K562 (cell line): ENCODE measurements around the gene SKAP1. TPM values are rescaled to one million over a fixed set of nuclear protein-coding genes. Genes with fewer than 3 reads are reported as not detected.

Experiments
- ARID1B ChIP-seq: fragments of 450-650 bp; IDR thresholded peaks from 2 replicates; pipeline ENCODE4 v1.6.1; 2016; ENCODE audit warnings: antibody characterized with exemption, mild to moderate bottlenecking, inconsistent platforms
- CCAR2 ChIP-seq: fragments of 200-400 bp; formaldehyde crosslinking; IDR thresholded peaks from 2 replicates; pipeline ENCODE4 v1.6.1; 2017; ENCODE audit warnings: mild to moderate bottlenecking, low read depth, low read length
- EHMT2 ChIP-seq: fragments of 450-650 bp; IDR thresholded peaks from 2 replicates; pipeline ENCODE4 v1.6.1; 2018; ENCODE audit warnings: antibody characterized with exemption
- ETV6 ChIP-seq, 3 experiments: fragments of 150-350 bp in 1 of 3; sonication (generic) in 1 of 3; formaldehyde crosslinking in 1 of 3; IDR thresholded peaks; 2 replicates each; pipeline versions ENCODE4 v1.6.1 to v1.8.0; 2014 to 2022; ENCODE audit warnings: borderline replicate concordance in 2 of 3, low read depth in 2 of 3, antibody characterized with exemption in 1 of 3, low read length in 1 of 3, mild to moderate bottlenecking in 1 of 3, missing genetic modification reagents in 1 of 3
- HOMEZ ChIP-seq: fragments of 250-450 bp; sonication (Bioruptor Pico); IDR thresholded peaks from 2 replicates; pipeline ENCODE4 v1.4.0; 2020; ENCODE audit warnings: mild to moderate bottlenecking, moderate library complexity
- ILF3 ChIP-seq: fragments of 450-650 bp; IDR thresholded peaks from 2 replicates; pipeline ENCODE4 v1.6.1; 2018; ENCODE audit warnings: antibody characterized with exemption, mild to moderate bottlenecking, moderate library complexity, borderline replicate concordance
- IRF1 ChIP-seq: sonication (generic); formaldehyde crosslinking; IDR thresholded peaks from 2 replicates; pipeline ENCODE4 v1.8.0; 2022; ENCODE audit warnings: missing genetic modification reagents, mild to moderate bottlenecking, borderline replicate concordance
- KDM2B ChIP-seq: fragments of 250-450 bp; sonication (Bioruptor Pico); IDR thresholded peaks from 2 replicates; pipeline ENCODE4 v1.8.0; 2021; ENCODE audit warnings: mild to moderate bottlenecking, moderate library complexity
- MAFK ChIP-seq: IDR thresholded peaks from 2 replicates; pipeline ENCODE4 v1.6.1; 2011; ENCODE audit warnings: low read length, improper control_type of control experiment
- MTA1 ChIP-seq: fragments of 450-650 bp; IDR thresholded peaks from 2 replicates; pipeline ENCODE4 v1.6.1; 2017; ENCODE audit warnings: borderline replicate concordance
- RCOR1 ChIP-seq, 2 experiments: IDR thresholded peaks; 2 replicates each; pipeline ENCODE4 v1.6.1; 2012; ENCODE audit warnings: low read depth in 2 of 2, low read length in 2 of 2, borderline replicate concordance in 1 of 2, improper control_type of control experiment in 1 of 2
- RNF219 ChIP-seq: fragments of 250-450 bp; sonication (Bioruptor Pico); IDR thresholded peaks from 2 replicates; pipeline ENCODE4 v1.5.0; 2022; ENCODE audit warnings: mild to moderate bottlenecking
- SIRT6 ChIP-seq: IDR thresholded peaks from one replicate; pipeline ENCODE4 v1.6.1; 2012; ENCODE audit warnings: low read depth, mild to moderate bottlenecking, control low read depth, inconsistent platforms, low read length, moderate library complexity
- ZNF324 ChIP-seq: fragments of 250-450 bp; sonication (Bioruptor Pico); IDR thresholded peaks from 2 replicates; pipeline ENCODE4 v1.4.0; 2020; ENCODE audit warnings: mild to moderate bottlenecking
- polyA plus RNA-seq, 8 experiments: library from polyadenylated mRNA; depleted of rRNA in 4 of 8; stranded (reverse) in 5 of 8; unstranded in 3 of 8; fragments of >200 nt; fragmentation: Nextera tagmentation in 2 of 8; fragmentation: Illumina TruSeq in 1 of 8; extraction: Ambion mirVana in 2 of 8; extraction: Trizol in 1 of 8; gene quantifications; 2 replicates each; pipeline versions ENCODE4 v1.2.1 to v1.2.3, GENCODE V29; 2011 to 2014; ENCODE audit warnings: inconsistent platforms in 1 of 8, missing spikeins in 1 of 8
- total RNA-seq, 7 experiments: library from RNA; depleted of rRNA in 6 of 7; stranded (reverse); fragments of >200 nt in 6 of 7; fragmentation: Illumina TruSeq in 2 of 7; extraction: Trizol in 2 of 7; gene quantifications; 2 replicates each; pipeline versions ENCODE4 v1.2.1 to v1.2.3, GENCODE V29; 2011 to 2021; ENCODE audit warnings: low replicate concordance in 1 of 7
- TF ChIP-seq, protein P1 (sequence below): fragments of 200-800 bp; sonication (Bioruptor generic); IDR thresholded peaks from 2 replicates; pipeline ENCODE4 v1.6.1; 2017; ENCODE audit warnings: missing genetic modification characterization, missing compliant biosample characterization
- TF ChIP-seq, protein P2 (sequence below), 2 experiments: fragments of 450-650 bp in 1 of 2; IDR thresholded peaks; 2 replicates each; pipeline ENCODE4 v1.6.1; 2011 to 2017; ENCODE audit warnings: low read depth in 2 of 2, antibody characterized with exemption in 1 of 2, borderline replicate concordance in 1 of 2, low read length in 1 of 2, mild to moderate bottlenecking in 1 of 2, mixed read lengths in 1 of 2; ENCODE audit not compliant: control insufficient read depth in 1 of 2

Gene SKAP1
- total and polyA plus RNA-seq, 9 of the 15 experiments (the other 6 are each of a cell fraction or from before 2014, with no cell fraction given): 0.06 to 0.80 (median 0.10) TPM; not detected in 4

GRCh38 chr17:48107137-48108055 is 322.6 kb downstream of the SKAP1 start, which contains the start of gene SNX11 (continued):
- TF ChIP-seq RNF219 (no peak), ILF3 (no peak), SIRT6 (no peak), MAFK (no peak), RCOR1 (IDR thresholded peaks at IDR 0.05; ENCODE audit: borderline replicate concordance in 1 of 2, low read depth in 2 of 2, low read length in 2 of 2) (peak in 1 of 2 experiments; percentile 2; a peak in 2 of 4 replicates), ZNF324 (CRISPR knock-in tag) (no peak), CCAR2 (no peak), ARID1B (0 out of 2 replicates have a peak, but pooled peaks have one; percentile 7), EHMT2 (no peak), IRF1 (CRISPR knock-in tag) (no peak), MTA1 (no peak), KDM2B (CRISPR knock-in tag) (0 out of 2 replicates have a peak, but pooled peaks have one; percentile 4), ETV6 (IDR thresholded peaks at IDR 0.05; ENCODE audit: borderline replicate concordance in 1 of 2, low read depth in 2 of 2, low read length in 1 of 2) (no peak), ETV6 (CRISPR knock-in tag; IDR thresholded peaks at IDR 0.05; ENCODE audit: borderline replicate concordance) (no peak), HOMEZ (CRISPR knock-in tag) (no peak)
- TF ChIP-seq, protein P1, sequence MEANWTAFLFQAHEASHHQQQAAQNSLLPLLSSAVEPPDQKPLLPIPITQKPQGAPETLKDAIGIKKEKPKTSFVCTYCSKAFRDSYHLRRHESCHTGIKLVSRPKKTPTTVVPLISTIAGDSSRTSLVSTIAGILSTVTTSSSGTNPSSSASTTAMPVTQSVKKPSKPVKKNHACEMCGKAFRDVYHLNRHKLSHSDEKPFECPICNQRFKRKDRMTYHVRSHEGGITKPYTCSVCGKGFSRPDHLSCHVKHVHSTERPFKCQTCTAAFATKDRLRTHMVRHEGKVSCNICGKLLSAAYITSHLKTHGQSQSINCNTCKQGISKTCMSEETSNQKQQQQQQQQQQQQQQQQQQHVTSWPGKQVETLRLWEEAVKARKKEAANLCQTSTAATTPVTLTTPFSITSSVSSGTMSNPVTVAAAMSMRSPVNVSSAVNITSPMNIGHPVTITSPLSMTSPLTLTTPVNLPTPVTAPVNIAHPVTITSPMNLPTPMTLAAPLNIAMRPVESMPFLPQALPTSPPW (CRISPR knock-in tag): peak; percentile 87
- TF ChIP-seq, protein P2, sequence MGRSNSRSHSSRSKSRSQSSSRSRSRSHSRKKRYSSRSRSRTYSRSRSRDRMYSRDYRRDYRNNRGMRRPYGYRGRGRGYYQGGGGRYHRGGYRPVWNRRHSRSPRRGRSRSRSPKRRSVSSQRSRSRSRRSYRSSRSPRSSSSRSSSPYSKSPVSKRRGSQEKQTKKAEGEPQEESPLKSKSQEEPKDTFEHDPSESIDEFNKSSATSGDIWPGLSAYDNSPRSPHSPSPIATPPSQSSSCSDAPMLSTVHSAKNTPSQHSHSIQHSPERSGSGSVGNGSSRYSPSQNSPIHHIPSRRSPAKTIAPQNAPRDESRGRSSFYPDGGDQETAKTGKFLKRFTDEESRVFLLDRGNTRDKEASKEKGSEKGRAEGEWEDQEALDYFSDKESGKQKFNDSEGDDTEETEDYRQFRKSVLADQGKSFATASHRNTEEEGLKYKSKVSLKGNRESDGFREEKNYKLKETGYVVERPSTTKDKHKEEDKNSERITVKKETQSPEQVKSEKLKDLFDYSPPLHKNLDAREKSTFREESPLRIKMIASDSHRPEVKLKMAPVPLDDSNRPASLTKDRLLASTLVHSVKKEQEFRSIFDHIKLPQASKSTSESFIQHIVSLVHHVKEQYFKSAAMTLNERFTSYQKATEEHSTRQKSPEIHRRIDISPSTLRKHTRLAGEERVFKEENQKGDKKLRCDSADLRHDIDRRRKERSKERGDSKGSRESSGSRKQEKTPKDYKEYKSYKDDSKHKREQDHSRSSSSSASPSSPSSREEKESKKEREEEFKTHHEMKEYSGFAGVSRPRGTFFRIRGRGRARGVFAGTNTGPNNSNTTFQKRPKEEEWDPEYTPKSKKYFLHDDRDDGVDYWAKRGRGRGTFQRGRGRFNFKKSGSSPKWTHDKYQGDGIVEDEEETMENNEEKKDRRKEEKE (IDR thresholded peaks at IDR 0.05; ENCODE audit: borderline replicate concordance in 1 of 2, control insufficient read depth in 1 of 2, low read depth in 2 of 2, low read length in 1 of 2): no peak
